SK-N-MC (cell line): ENCODE measurements around the gene BTAF1.

Source experiments
- DNase-seq: peaks from one replicate; pipeline ENCODE4 v3.0.0-alpha.2; 2011; ENCODE audit warnings: low read depth, low spot score
- H3K27ac ChIP-seq: fragments of 200-600 bp; sonication (generic); 2 replicates; pipeline ENCODE4 v1.5.1; 2016; ENCODE audit warnings: mixed run types
- H3K36me3 ChIP-seq: fragments of 200-600 bp; sonication (generic); 2 replicates; pipeline ENCODE4 v1.6.1; 2017; ENCODE audit warnings: antibody characterized with exemption, low read length, mixed read lengths; ENCODE audit not compliant: insufficient read depth
- H3K4me3 ChIP-seq: fragments of 200-600 bp; sonication (generic); 2 replicates; pipeline ENCODE4 v1.5.1; 2016
- H3K9ac ChIP-seq: fragments of 200-600 bp; sonication (generic); 2 replicates; pipeline ENCODE4 v1.8.0; 2017; ENCODE audit warnings: mixed run types, mixed read lengths; ENCODE audit not compliant: insufficient read length
- H3K9me3 ChIP-seq: fragments of 200-600 bp; sonication (generic); 2 replicates; pipeline ENCODE4 v1.6.1; 2017; ENCODE audit warnings: low read depth, mild to moderate bottlenecking, antibody characterized with exemption, low read length, moderate library complexity, mixed read lengths
- EZH2 ChIP-seq: fragments of 200-600 bp; sonication (generic); IDR thresholded peaks from one replicate; pipeline ENCODE4 v1.6.1; 2017; ENCODE audit warnings: antibody characterized with exemption
- FOXP2 ChIP-seq: optimal IDR thresholded peaks from 2 replicates; pipeline ENCODE3; 2011; ENCODE audit warnings: mild to moderate bottlenecking, moderate library complexity; ENCODE audit not compliant: insufficient read depth; ENCODE audit errors: extremely low read length, control extremely low read depth
- POLR2AphosphoS5 ChIP-seq: IDR thresholded peaks from 2 replicates; pipeline ENCODE4 v1.6.1; 2012; ENCODE audit warnings: mild to moderate bottlenecking, low read depth, low read length, borderline replicate concordance

BTAF1 gene

DNA sequence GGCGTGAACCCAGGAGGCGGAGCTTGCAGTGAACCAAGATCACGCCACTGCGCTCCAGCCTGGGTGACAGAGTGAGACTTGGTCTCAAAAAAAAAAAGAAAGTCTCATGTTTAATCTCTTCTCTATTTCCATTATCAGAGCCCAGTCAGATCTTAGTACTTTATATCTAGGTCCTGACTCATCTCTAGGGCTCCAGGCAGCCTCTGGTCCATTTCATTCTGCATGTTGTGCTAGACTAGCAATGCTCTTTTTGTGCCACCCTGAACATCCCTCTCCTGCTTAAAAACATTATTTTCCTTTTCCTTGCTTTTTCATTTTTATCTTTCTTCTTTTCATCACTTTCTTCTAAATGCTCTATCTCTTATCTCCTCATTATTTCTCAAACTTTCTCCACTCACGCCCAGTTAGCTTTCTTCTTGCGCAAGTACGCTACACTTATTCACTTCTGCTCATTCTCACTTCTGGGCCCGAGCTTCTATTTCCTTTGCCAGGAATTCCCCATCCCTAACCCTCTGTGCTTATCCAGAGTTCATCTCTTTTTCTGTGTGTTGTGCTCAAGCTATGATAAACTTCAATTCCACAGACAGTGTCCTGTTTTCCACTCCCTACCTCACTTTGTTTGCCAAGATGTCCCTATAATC is 63.9 kb downstream of the BTAF1 start:
- no peak for TF ChIP-seq EZH2
- TF ChIP-seq POLR2AphosphoS5 = no peak
- no peaks in the 10 kb centered on the region for H3K9me3 ChIP-seq
- peaks cover 59% of the 10 kb centered on the region for H3K36me3 ChIP-seq
- H3K4me3 ChIP-seq = no peak overlapping the region
- H3K27ac ChIP-seq = no peak overlapping the region
- H3K9ac ChIP-seq = no peak overlapping the region
- DNase-seq = no peak

DNA sequence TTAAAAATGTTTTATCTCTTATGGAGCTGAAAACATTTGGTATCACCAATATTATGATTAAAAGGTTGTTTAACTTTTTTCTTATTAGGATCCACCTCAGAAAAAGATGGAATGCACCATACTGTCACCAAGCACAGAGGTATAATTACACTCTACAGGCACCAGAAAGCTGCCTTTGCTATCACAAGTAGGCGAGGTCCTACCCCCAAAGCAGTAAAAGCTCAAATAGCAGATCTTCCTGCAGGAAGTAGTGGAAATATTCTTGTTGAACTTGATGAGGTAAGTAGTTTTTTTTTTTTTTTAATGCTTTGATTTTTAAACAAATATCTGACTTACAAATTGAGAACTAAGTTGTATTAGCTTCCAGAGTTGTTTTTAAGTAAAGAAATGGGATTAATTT is 68.5 kb downstream of the BTAF1 start:
- H3K36me3 ChIP-seq = peaks cover 24% of the 10 kb centered on the region
- no peak overlapping the region for H3K4me3 ChIP-seq
- TF ChIP-seq POLR2AphosphoS5 (no peak), EZH2 (no peak), FOXP2 (no peak)
- DNase-seq = no peak
- no peak overlapping the region for H3K27ac ChIP-seq
- no peak overlapping the region for H3K9ac ChIP-seq
- no peaks in the 10 kb centered on the region for H3K9me3 ChIP-seq

DNA sequence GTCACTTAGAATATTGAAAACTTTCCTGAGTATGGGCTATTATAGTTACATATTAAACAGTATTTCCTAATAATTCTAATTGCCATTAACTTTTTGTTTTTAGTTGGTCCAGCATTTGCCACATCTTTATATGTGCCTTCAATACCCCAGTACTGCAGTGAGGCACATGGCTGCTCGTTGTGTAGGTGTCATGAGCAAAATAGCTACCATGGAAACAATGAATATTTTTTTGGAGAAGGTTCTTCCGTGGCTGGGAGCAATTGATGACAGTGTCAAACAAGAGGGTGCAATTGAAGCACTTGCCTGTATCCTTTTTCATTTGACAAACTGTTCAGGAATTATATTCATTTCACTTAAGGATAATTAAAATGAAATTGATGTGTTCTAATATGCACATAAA is 72.7 kb downstream of the BTAF1 start:
- H3K36me3 ChIP-seq = peaks cover 29% of the 10 kb centered on the region
- no peak overlapping the region for H3K4me3 ChIP-seq
- TF ChIP-seq EZH2 (no peak), POLR2AphosphoS5 (no peak), FOXP2 (no peak)
- no peak overlapping the region for H3K27ac ChIP-seq
- DNase-seq = no peak
- H3K9ac ChIP-seq = no peak overlapping the region
- no peaks in the 10 kb centered on the region for H3K9me3 ChIP-seq

DNA sequence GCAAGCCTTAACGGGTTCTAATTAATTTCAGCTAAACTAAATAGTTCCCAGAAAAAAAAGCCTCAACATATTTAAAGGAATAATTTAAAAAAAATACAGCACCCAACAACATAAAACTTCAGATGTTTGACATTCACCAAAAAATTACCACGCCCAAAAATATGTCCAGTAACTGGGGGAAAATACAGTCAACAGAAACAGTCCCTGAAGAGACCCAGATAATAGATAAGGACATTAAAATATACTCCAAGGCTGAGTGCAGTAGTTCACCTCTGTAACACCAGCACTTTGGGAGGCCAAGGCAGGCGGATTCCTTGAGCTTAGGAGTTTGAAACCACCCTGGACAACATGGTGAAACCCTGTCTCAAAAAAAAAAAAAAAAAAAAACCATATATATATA is 78.0 kb downstream of the BTAF1 start:
- DNase-seq = no peak
- Histone ChIP-seq H3K36me3 (peaks cover 34% of the 10 kb centered on the region), H3K27ac (no peak overlapping the region), H3K4me3 (no peak overlapping the region), H3K9me3 (no peaks in the 10 kb centered on the region), H3K9ac (no peak overlapping the region)
- TF ChIP-seq POLR2AphosphoS5 = no peak
- no peak for TF ChIP-seq FOXP2
- no peak for TF ChIP-seq EZH2

DNA sequence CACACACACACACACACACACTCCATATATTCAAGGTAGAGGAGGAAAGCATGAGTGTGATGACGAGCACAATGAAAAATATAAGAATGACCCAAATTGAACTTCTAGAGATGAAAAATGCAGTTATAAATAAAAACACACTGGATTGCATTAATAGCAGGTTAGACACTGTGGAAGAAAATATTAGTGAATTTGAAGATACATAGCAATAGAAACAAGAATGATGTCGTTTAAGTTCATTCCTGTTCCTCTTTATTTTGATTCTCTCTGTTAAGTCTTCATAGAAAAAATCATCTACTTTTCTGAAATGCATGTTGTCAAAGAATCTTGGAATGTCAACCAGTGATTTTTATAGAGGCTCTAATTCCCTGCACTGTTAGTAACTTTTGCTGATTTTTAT is 78.4 kb downstream of the BTAF1 start:
- Histone ChIP-seq H3K9me3 (no peaks in the 10 kb centered on the region), H3K36me3 (peaks cover 30% of the 10 kb centered on the region), H3K4me3 (no peak overlapping the region), H3K9ac (no peak overlapping the region), H3K27ac (no peak overlapping the region)
- DNase-seq = no peak
- TF ChIP-seq FOXP2 = no peak
- TF ChIP-seq EZH2 = no peak
- TF ChIP-seq POLR2AphosphoS5 = no peak

DNA sequence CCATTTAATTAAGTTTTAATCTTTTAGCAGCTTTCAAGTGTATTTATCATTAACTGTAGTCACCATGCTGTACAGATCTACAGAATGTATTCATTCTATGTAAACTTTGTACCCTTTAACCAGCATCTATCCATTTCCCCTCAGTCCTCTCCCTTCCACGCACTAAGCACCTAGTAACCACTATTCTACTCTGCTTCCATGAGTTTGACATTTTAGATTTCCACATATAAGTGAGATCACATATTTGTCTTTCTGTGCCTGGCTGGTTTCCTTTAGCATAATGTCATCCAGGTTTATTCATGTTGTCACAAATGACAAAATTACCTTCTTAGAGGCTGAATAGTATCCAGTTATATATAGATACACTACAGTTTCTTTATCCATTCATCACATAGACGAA is 79.7 kb downstream of the BTAF1 start:
- no peak for DNase-seq
- peaks cover 20% of the 10 kb centered on the region for H3K36me3 ChIP-seq
- TF ChIP-seq EZH2 = no peak
- TF ChIP-seq POLR2AphosphoS5 = no peak
- TF ChIP-seq FOXP2 = no peak
- no peak overlapping the region for H3K27ac ChIP-seq
- H3K4me3 ChIP-seq = no peak overlapping the region
- no peaks in the 10 kb centered on the region for H3K9me3 ChIP-seq
- H3K9ac ChIP-seq = no peak overlapping the region

DNA sequence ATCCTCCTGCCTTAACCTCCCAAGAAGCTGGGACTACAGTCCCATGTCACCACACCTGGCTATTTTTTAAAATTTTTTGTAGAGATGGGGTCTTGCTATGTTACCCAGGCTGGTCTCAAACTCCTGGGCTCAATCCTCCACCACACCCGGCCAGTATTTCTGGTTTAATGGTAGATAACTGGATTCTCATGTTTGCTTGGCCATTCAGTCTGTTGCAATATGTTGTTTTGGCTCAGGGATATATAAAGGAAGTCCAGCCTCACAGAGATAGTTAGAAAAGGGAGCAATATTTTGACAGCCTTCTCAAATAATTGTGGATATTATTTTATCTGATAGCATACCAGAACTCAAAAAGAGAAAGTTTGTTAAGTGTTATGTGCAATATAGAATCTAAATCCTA is 82.4 kb downstream of the BTAF1 start:
- Histone ChIP-seq H3K36me3 (peaks cover 10% of the 10 kb centered on the region; the same call in 1 of the 2 replicates), H3K9me3 (no peaks in the 10 kb centered on the region), H3K4me3 (no peak overlapping the region), H3K9ac (no peak overlapping the region), H3K27ac (no peak overlapping the region)
- TF ChIP-seq EZH2 (no peak), POLR2AphosphoS5 (no peak)
- no peak for DNase-seq

DNA sequence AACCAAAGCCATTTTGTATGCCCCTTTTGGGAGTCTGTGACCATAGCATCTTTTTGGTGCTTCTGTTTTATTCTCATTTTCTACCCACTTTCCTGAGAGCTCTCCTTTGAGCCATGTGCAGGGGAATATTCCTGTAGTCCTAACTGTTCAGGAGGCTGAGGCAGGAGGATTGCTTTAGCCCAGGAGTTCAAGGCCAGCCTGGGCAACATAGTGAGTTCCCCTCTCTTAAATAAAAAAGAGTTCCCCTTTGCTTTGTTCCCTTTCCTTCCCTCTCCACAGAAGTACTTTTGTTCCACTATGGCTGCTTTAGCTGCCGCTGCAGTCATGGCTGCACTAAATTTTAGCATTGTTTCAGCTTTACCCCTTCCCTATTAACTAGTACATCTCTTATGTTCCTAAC is 85.9 kb downstream of the BTAF1 start:
- Histone ChIP-seq H3K4me3 (no peak overlapping the region), H3K36me3 (peaks cover 13% of the 10 kb centered on the region), H3K9ac (no peak overlapping the region), H3K9me3 (no peaks in the 10 kb centered on the region), H3K27ac (no peak overlapping the region)
- TF ChIP-seq FOXP2 = no peak
- no peak for TF ChIP-seq EZH2
- DNase-seq = no peak

DNA sequence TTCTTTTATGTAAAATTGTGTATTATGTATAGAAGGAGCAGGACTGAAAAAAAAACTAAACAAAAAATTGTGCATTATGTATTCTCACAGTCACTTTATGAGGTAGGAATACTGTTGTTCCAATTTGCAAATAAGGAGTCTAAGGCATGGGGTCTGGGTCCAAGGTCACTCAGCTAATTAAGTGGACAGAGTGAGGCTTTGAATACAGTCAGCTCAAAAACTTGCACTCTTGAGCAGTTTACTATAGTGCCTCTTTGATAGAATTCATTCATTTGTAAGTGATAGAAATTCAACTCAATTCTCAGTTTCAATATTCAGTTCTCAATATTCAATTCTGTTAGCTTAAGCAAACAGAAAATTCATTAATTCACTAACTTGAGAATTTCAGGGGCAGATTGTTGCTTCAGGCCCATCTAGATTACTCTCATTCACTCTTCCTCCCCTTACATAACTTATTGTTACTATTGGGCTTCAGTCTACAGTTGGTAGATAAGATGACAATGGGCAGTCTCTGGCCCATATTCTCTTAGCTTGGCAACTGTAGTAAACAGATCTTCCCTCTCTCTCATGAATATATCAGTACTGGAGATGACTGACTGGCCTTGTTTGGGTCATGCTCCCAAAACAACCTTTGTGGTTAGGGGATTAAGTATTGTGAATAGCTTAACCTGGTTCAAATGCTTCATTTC is 86.6 kb downstream of the BTAF1 start:
- H3K4me3 ChIP-seq = no peak overlapping the region
- H3K27ac ChIP-seq = no peak overlapping the region
- TF ChIP-seq FOXP2 = no peak
- no peak for TF ChIP-seq EZH2
- no peak for TF ChIP-seq POLR2AphosphoS5
- H3K9me3 ChIP-seq = no peaks in the 10 kb centered on the region
- DNase-seq = no peak
- no peak overlapping the region for H3K9ac ChIP-seq
- peaks cover 10% of the 10 kb centered on the region for H3K36me3 ChIP-seq
